COLO829 (cell line): Measurements from ENCODE around the gene FAM3D.
"Not testable (repeated sequence)": the region's sequence is repeated elsewhere in the genome, so short reads cannot be mapped to it uniquely, and the experiment has no call there.

ENCODE experiments used
- DNase-seq: peaks from one replicate; pipeline ENCODE4 v3.0.0; 2012; ENCODE audit warnings: low spot score

Gene FAM3D

GRCh38 chr3:58666683-58667082, at the start of gene FAM3D:
Gene FAM3D (minus strand): TSS chr3:58666774. CDS start chr3:58655563, 11,211 bp downstream.
- DNase-seq: no peak

- DNase-seq: peak; percentile 25
These were observed 47.3 kb upstream of the FAM3D start for GRCh38 chr3:58713715-58714401.

GRCh38 chr3:58711871-58712270, 45.3 kb upstream of the FAM3D start:
- DNase-seq: no peak

GRCh38 chr3:58708983-58709382, 42.4 kb upstream of the FAM3D start:
- not testable (repeated sequence) for DNase-seq

- DNase-seq: no peak
These were observed 41.7 kb upstream of the FAM3D start for GRCh38 chr3:58708116-58708791.

GRCh38 chr3:58707390-58707930, 40.9 kb upstream of the FAM3D start:
- no peak for DNase-seq

- no peak for DNase-seq
These were observed 40.0 kb upstream of the FAM3D start for GRCh38 chr3:58706395-58707167.

GRCh38 chr3:58704745-58705144, 38.2 kb upstream of the FAM3D start:
- no peak for DNase-seq

- not testable (repeated sequence) for DNase-seq
These were observed 37.7 kb upstream of the FAM3D start for GRCh38 chr3:58704304-58704703.

GRCh38 chr3:58698246-58698645, 31.7 kb upstream of the FAM3D start:
- DNase-seq: no peak

GRCh38 chr3:58697561-58697960, 31.0 kb upstream of the FAM3D start:
- no peak for DNase-seq

GRCh38 chr3:58696813-58697212, 30.2 kb upstream of the FAM3D start:
- DNase-seq: not testable (repeated sequence)

- DNase-seq: no peak
These were observed 29.5 kb upstream of the FAM3D start for GRCh38 chr3:58696093-58696492.

- DNase-seq: not testable (repeated sequence)
These were observed 28.7 kb upstream of the FAM3D start for GRCh38 chr3:58695284-58695683.

GRCh38 chr3:58693940-58694850, 27.6 kb upstream of the FAM3D start:
- DNase-seq: no peak

- no peak for DNase-seq
These were observed 25.9 kb upstream of the FAM3D start for GRCh38 chr3:58692484-58692883.

- DNase-seq: no peak
These were observed 25.4 kb upstream of the FAM3D start for GRCh38 chr3:58691997-58692396.

- DNase-seq: no peak
These were observed 23.9 kb upstream of the FAM3D start for GRCh38 chr3:58690490-58690889.

- DNase-seq: no peak
These were observed 22.0 kb upstream of the FAM3D start for GRCh38 chr3:58688574-58688973.

- DNase-seq: no peak
These were observed 20.3 kb upstream of the FAM3D start for GRCh38 chr3:58686847-58687246.

GRCh38 chr3:58685641-58686040, 19.1 kb upstream of the FAM3D start:
- DNase-seq: no peak

- DNase-seq: no peak
These were observed 16.9 kb upstream of the FAM3D start for GRCh38 chr3:58683466-58683865.
